GM23338 (cell line): Measurements from ENCODE around the gene FNDC3B.

Experiments
- CREB1 ChIP-seq: fragments of 250-450 bp; sonication (Bioruptor Pico); IDR thresholded peaks from 2 replicates; pipeline ENCODE4 v1.5.0; 2020; ENCODE audit warnings: low read depth, mild to moderate bottlenecking, moderate library complexity
- EZH2 ChIP-seq: fragments of 200-600 bp; sonication (generic); IDR thresholded peaks from one replicate; pipeline ENCODE4 v1.8.0; 2017; ENCODE audit warnings: antibody characterized with exemption, mild to moderate bottlenecking, low read depth; ENCODE audit not compliant: unreplicated experiment
- EZH2phosphoT487 ChIP-seq: fragments of 200-600 bp; sonication (generic); IDR thresholded peaks from one replicate; pipeline ENCODE4 v1.8.1; 2018; ENCODE audit warnings: antibody characterized with exemption; ENCODE audit not compliant: unreplicated experiment
- JUNB ChIP-seq: IDR thresholded peaks from one replicate; pipeline ENCODE4 v1.6.1; 2016; ENCODE audit warnings: antibody characterized with exemption; ENCODE audit not compliant: unreplicated experiment
- NANOG ChIP-seq: IDR thresholded peaks from 2 replicates; pipeline ENCODE4 v1.6.1; 2016; ENCODE audit warnings: antibody characterized with exemption, borderline replicate concordance
- POLR2AphosphoS5 ChIP-seq: IDR thresholded peaks from 2 replicates; pipeline ENCODE4 v1.6.1; 2016; ENCODE audit warnings: antibody characterized with exemption, low read depth
- STAT1 ChIP-seq: IDR thresholded peaks from one replicate; pipeline ENCODE4 v1.6.1; 2016; ENCODE audit warnings: antibody characterized with exemption; ENCODE audit not compliant: unreplicated experiment
- ZNF114 ChIP-seq: fragments of 250-450 bp; sonication (Bioruptor Pico); IDR thresholded peaks from 2 replicates; pipeline ENCODE4 v1.5.0; 2020; ENCODE audit warnings: mild to moderate bottlenecking, moderate library complexity
- ZNF331 ChIP-seq: fragments of 250-450 bp; sonication (Bioruptor Pico); IDR thresholded peaks from 2 replicates; pipeline ENCODE4 v1.5.0; 2020; ENCODE audit warnings: low read depth, mild to moderate bottlenecking, moderate library complexity
- TF ChIP-seq, protein P1 (sequence below), 2 experiments: fragments of 200-600 bp in 1 of 2; sonication (generic) in 1 of 2; conservative IDR thresholded peaks; 2 replicates each; pipeline versions ENCODE4 v1.5.1 to v1.6.1; 2016 to 2017; ENCODE audit warnings: antibody characterized with exemption in 2 of 2, low read depth in 2 of 2, mild to moderate bottlenecking in 2 of 2, moderate library complexity in 1 of 2
- TF ChIP-seq, protein P2 (sequence below): IDR thresholded peaks from one replicate; pipeline ENCODE4 v1.6.1; 2018; ENCODE audit warnings: antibody characterized with exemption; ENCODE audit not compliant: unreplicated experiment
- TF ChIP-seq, protein P3 (sequence below): IDR thresholded peaks from 2 replicates; pipeline ENCODE4 v1.6.1; 2016; ENCODE audit warnings: antibody characterized with exemption
- TF ChIP-seq, protein P4 (sequence below): fragments of 250-450 bp; sonication (Bioruptor Pico); IDR thresholded peaks from 2 replicates; pipeline ENCODE4 v1.5.0; 2020; ENCODE audit warnings: mild to moderate bottlenecking, moderate library complexity

DNA sequence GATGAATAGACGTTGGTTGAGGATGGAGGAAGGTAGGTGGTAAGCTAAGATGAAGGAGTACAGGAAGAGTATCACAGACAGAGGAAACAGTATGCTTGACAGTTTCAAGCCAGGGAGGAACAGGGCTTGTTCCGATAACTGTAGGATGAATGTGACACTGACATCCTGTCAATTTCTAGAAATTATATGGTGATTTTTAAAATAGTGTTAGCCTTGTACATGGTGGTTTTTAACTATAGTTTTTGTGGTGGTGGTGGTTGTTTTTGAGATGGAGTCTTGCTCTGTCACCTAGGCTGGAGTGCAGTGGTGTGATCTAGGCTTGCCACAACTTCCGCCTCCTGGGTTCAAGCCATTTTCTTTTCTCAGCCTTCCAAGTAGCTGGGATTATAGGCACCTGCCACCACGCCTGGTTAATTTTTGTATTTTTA is 92.8 kb downstream of the FNDC3B start:
- TF ChIP-seq CREB1 (CRISPR knock-in tag): no peak
- TF ChIP-seq, protein P1, sequence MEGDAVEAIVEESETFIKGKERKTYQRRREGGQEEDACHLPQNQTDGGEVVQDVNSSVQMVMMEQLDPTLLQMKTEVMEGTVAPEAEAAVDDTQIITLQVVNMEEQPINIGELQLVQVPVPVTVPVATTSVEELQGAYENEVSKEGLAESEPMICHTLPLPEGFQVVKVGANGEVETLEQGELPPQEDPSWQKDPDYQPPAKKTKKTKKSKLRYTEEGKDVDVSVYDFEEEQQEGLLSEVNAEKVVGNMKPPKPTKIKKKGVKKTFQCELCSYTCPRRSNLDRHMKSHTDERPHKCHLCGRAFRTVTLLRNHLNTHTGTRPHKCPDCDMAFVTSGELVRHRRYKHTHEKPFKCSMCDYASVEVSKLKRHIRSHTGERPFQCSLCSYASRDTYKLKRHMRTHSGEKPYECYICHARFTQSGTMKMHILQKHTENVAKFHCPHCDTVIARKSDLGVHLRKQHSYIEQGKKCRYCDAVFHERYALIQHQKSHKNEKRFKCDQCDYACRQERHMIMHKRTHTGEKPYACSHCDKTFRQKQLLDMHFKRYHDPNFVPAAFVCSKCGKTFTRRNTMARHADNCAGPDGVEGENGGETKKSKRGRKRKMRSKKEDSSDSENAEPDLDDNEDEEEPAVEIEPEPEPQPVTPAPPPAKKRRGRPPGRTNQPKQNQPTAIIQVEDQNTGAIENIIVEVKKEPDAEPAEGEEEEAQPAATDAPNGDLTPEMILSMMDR (conservative IDR thresholded peaks at IDR 0.05; ENCODE audit: low read depth in 2 of 2): no peak
- TF ChIP-seq EZH2phosphoT487: no peak
- no peak for TF ChIP-seq POLR2AphosphoS5
- no peak for TF ChIP-seq EZH2
- TF ChIP-seq, protein P2, sequence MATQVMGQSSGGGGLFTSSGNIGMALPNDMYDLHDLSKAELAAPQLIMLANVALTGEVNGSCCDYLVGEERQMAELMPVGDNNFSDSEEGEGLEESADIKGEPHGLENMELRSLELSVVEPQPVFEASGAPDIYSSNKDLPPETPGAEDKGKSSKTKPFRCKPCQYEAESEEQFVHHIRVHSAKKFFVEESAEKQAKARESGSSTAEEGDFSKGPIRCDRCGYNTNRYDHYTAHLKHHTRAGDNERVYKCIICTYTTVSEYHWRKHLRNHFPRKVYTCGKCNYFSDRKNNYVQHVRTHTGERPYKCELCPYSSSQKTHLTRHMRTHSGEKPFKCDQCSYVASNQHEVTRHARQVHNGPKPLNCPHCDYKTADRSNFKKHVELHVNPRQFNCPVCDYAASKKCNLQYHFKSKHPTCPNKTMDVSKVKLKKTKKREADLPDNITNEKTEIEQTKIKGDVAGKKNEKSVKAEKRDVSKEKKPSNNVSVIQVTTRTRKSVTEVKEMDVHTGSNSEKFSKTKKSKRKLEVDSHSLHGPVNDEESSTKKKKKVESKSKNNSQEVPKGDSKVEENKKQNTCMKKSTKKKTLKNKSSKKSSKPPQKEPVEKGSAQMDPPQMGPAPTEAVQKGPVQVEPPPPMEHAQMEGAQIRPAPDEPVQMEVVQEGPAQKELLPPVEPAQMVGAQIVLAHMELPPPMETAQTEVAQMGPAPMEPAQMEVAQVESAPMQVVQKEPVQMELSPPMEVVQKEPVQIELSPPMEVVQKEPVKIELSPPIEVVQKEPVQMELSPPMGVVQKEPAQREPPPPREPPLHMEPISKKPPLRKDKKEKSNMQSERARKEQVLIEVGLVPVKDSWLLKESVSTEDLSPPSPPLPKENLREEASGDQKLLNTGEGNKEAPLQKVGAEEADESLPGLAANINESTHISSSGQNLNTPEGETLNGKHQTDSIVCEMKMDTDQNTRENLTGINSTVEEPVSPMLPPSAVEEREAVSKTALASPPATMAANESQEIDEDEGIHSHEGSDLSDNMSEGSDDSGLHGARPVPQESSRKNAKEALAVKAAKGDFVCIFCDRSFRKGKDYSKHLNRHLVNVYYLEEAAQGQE: no peak
- no peak for TF ChIP-seq NANOG
- no peak for TF ChIP-seq JUNB
- TF ChIP-seq, protein P3, sequence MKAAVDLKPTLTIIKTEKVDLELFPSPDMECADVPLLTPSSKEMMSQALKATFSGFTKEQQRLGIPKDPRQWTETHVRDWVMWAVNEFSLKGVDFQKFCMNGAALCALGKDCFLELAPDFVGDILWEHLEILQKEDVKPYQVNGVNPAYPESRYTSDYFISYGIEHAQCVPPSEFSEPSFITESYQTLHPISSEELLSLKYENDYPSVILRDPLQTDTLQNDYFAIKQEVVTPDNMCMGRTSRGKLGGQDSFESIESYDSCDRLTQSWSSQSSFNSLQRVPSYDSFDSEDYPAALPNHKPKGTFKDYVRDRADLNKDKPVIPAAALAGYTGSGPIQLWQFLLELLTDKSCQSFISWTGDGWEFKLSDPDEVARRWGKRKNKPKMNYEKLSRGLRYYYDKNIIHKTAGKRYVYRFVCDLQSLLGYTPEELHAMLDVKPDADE: no peak
- TF ChIP-seq, protein P4, sequence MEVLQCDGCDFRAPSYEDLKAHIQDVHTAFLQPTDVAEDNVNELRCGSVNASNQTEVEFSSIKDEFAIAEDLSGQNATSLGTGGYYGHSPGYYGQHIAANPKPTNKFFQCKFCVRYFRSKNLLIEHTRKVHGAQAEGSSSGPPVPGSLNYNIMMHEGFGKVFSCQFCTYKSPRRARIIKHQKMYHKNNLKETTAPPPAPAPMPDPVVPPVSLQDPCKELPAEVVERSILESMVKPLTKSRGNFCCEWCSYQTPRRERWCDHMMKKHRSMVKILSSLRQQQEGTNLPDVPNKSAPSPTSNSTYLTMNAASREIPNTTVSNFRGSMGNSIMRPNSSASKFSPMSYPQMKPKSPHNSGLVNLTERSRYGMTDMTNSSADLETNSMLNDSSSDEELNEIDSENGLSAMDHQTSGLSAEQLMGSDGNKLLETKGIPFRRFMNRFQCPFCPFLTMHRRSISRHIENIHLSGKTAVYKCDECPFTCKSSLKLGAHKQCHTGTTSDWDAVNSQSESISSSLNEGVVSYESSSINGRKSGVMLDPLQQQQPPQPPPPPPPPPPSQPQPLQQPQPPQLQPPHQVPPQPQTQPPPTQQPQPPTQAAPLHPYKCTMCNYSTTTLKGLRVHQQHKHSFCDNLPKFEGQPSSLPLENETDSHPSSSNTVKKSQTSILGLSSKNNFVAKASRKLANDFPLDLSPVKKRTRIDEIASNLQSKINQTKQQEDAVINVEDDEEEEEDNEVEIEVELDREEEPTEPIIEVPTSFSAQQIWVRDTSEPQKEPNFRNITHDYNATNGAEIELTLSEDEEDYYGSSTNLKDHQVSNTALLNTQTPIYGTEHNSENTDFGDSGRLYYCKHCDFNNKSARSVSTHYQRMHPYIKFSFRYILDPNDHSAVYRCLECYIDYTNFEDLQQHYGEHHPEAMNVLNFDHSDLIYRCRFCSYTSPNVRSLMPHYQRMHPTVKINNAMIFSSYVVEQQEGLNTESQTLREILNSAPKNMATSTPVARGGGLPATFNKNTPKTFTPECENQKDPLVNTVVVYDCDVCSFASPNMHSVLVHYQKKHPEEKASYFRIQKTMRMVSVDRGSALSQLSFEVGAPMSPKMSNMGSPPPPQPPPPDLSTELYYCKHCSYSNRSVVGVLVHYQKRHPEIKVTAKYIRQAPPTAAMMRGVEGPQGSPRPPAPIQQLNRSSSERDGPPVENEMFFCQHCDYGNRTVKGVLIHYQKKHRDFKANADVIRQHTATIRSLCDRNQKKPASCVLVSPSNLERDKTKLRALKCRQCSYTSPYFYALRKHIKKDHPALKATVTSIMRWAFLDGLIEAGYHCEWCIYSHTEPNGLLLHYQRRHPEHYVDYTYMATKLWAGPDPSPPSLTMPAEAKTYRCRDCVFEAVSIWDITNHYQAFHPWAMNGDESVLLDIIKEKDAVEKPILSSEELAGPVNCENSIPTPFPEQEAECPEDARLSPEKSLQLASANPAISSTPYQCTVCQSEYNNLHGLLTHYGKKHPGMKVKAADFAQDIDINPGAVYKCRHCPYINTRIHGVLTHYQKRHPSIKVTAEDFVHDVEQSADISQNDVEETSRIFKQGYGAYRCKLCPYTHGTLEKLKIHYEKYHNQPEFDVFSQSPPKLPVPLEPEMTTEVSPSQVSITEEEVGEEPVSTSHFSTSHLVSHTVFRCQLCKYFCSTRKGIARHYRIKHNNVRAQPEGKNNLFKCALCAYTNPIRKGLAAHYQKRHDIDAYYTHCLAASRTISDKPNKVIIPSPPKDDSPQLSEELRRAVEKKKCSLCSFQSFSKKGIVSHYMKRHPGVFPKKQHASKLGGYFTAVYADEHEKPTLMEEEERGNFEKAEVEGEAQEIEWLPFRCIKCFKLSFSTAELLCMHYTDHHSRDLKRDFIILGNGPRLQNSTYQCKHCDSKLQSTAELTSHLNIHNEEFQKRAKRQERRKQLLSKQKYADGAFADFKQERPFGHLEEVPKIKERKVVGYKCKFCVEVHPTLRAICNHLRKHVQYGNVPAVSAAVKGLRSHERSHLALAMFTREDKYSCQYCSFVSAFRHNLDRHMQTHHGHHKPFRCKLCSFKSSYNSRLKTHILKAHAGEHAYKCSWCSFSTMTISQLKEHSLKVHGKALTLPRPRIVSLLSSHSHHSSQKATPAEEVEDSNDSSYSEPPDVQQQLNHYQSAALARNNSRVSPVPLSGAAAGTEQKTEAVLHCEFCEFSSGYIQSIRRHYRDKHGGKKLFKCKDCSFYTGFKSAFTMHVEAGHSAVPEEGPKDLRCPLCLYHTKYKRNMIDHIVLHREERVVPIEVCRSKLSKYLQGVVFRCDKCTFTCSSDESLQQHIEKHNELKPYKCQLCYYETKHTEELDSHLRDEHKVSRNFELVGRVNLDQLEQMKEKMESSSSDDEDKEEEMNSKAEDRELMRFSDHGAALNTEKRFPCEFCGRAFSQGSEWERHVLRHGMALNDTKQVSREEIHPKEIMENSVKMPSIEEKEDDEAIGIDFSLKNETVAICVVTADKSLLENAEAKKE: no peak
- TF ChIP-seq STAT1: no peak
- no peak for TF ChIP-seq ZNF114
- TF ChIP-seq ZNF331 (CRISPR knock-in tag): no peak
